SK-N-SH treated with all-trans-retinoic acid at 6 μM for 48 hours (cell line): ENCODE results near the gene MDGA2.

ENCODE experiments used
- ARNTL ChIP-seq: fragments of 450-650 bp; formaldehyde crosslinking; IDR thresholded peaks from 2 replicates; pipeline ENCODE4 v1.5.0; 2020; ENCODE audit warnings: low read depth, mild to moderate bottlenecking, moderate library complexity, borderline replicate concordance
- BACH2 ChIP-seq: fragments of 250-450 bp; sonication (Bioruptor Pico); IDR thresholded peaks from 2 replicates; pipeline ENCODE4 v1.9.0; 2021; ENCODE audit warnings: mild to moderate bottlenecking, borderline replicate concordance
- CSDC2 ChIP-seq: fragments of 250-450 bp; sonication (Bioruptor Pico); IDR thresholded peaks from 2 replicates; pipeline ENCODE4 v1.5.0; 2020; ENCODE audit warnings: mild to moderate bottlenecking, moderate library complexity
- GLIS3 ChIP-seq: fragments of 250-450 bp; sonication (Bioruptor Pico); IDR thresholded peaks from 2 replicates; pipeline ENCODE4 v1.5.0; 2020; ENCODE audit warnings: mild to moderate bottlenecking, moderate library complexity
- PATZ1 ChIP-seq: fragments of 250-450 bp; sonication (Bioruptor Pico); IDR thresholded peaks from 2 replicates; pipeline ENCODE4 v1.8.0; 2020; ENCODE audit warnings: mild to moderate bottlenecking, moderate library complexity, borderline replicate concordance
- TCF4 ChIP-seq: fragments of 250-450 bp; sonication (Bioruptor Pico); IDR thresholded peaks from 2 replicates; pipeline ENCODE4 v1.8.0; 2021; ENCODE audit warnings: mild to moderate bottlenecking, moderate library complexity, borderline replicate concordance
- ZFP30 ChIP-seq: fragments of 450-650 bp; formaldehyde crosslinking; IDR thresholded peaks from 2 replicates; pipeline ENCODE4 v1.5.0; 2022; ENCODE audit warnings: mild to moderate bottlenecking, moderate library complexity

GRCh38 chr14:47438650-47439140, 236.7 kb downstream of the MDGA2 start:
- no peak for TF ChIP-seq PATZ1 (CRISPR knock-in tag)
- TF ChIP-seq ZFP30 (CRISPR knock-in tag), result peak; percentile 89
- no peak for TF ChIP-seq TCF4 (CRISPR knock-in tag)
- no peak for TF ChIP-seq BACH2 (CRISPR knock-in tag)
- TF ChIP-seq GLIS3 (CRISPR knock-in tag), result no peak
- no peak for TF ChIP-seq ARNTL (CRISPR knock-in tag)
- no peak for TF ChIP-seq CSDC2 (CRISPR knock-in tag)
